Endothelial cell of umbilical vein (primary cell): ENCODE measurements around the gene PDE4B. TPM values are rescaled to one million over a fixed set of nuclear protein-coding genes. Genes with fewer than 3 reads are reported as not detected.

Source experiments
- BruUV-seq: library from RNA; stranded (reverse); fragments of 400-500 nt; replicated peaks from 2 replicates; lab custom pipeline; 2021; lab: Mats Ljungman, UMichigan
- CTCF ChIA-PET: fragments of 300-600, 350-600 bp; sonication (Branson Sonifier 250); formaldehyde crosslinking; loops from one replicate; lab custom pipeline; 2021; ENCODE audit warnings: antibody characterized with exemption, inconsistent platforms; lab: Charles Lee
- POLR2A ChIA-PET: fragments of 300-600, 350-600 bp; sonication (Branson Sonifier 250); formaldehyde crosslinking; loops from one replicate; lab custom pipeline; 2021; ENCODE audit warnings: antibody characterized with exemption, inconsistent platforms; lab: Charles Lee
- DNase-seq: peaks from one replicate; pipeline ENCODE4 v3.0.0-alpha.2; 2011; ENCODE audit warnings: low read depth, low spot score
- FAIRE-seq: peaks from 2 replicates; lab custom pipeline; 2011; peaks lifted over from hg19 to GRCh38; lab: Jason Lieb, UNC
- H2AFZ ChIP-seq: 2 replicates; pipeline ENCODE4 v1.6.0; 2012; ENCODE audit warnings: low read depth, low read length, control low read depth, inconsistent platforms
- H3K27ac ChIP-seq: 2 replicates; pipeline ENCODE4 v1.5.1; 2011; ENCODE audit warnings: low read depth, mild to moderate bottlenecking, control low read depth, low read length, moderate library complexity; ENCODE audit not compliant: insufficient read depth
- H3K27me3 ChIP-seq, 2 experiments: 2 replicates each; pipeline versions ENCODE4 v1.6.0 to v1.6.1; 2011; ENCODE audit warnings: low read length in 2 of 2, mixed read lengths in 1 of 2; ENCODE audit not compliant: control insufficient read depth in 2 of 2, insufficient read depth in 2 of 2
- H3K36me3 ChIP-seq, 2 experiments: 2 replicates in 1 of 2; 3 replicates in 1 of 2; pipeline ENCODE4 v1.5.1; 2011; ENCODE audit warnings: low read length in 2 of 2, mild to moderate bottlenecking in 1 of 2, moderate library complexity in 1 of 2; ENCODE audit not compliant: control insufficient read depth in 2 of 2, insufficient read depth in 2 of 2; ENCODE audit errors: extremely low read depth in 1 of 2
- H3K4me1 ChIP-seq: 3 replicates; pipeline ENCODE4 v1.5.1; 2011; ENCODE audit warnings: mild to moderate bottlenecking, low read length; ENCODE audit not compliant: control insufficient read depth, insufficient read depth; ENCODE audit errors: extremely low read depth
- H3K4me2 ChIP-seq: 2 replicates; pipeline ENCODE4 v1.6.1; 2011; ENCODE audit warnings: low read length, control low read depth, mixed read lengths; ENCODE audit not compliant: insufficient read depth
- H3K4me3 ChIP-seq, 3 experiments: fragments of 200-600 bp in 1 of 3; sonication (generic), shearing (Covaris generic) in 1 of 3; replicated peaks in 1 of 3; 2 replicates each; pipeline ENCODE4 v1.5.1; 2011 to 2016; ENCODE audit warnings: control low read depth in 3 of 3, low read length in 3 of 3, mild to moderate bottlenecking in 2 of 3, inconsistent platforms in 1 of 3, low read depth in 1 of 3, moderate library complexity in 1 of 3; ENCODE audit not compliant: insufficient read depth in 1 of 3
- H3K79me2 ChIP-seq: 2 replicates; pipeline ENCODE4 v1.6.0; 2012; ENCODE audit warnings: low read length, inconsistent platforms; ENCODE audit not compliant: control insufficient read depth, insufficient read depth
- H3K9ac ChIP-seq: replicated peaks from 2 replicates; pipeline ENCODE3; 2011; ENCODE audit warnings: low read length, control low read depth; ENCODE audit not compliant: insufficient read depth; ENCODE audit errors: extremely low read depth
- H3K9me1 ChIP-seq: replicated peaks from 3 replicates; pipeline ENCODE4 v1.6.0; 2011; ENCODE audit warnings: mild to moderate bottlenecking, low read length; ENCODE audit not compliant: control insufficient read depth, insufficient read depth; ENCODE audit errors: extremely low read depth
- H3K9me3 ChIP-seq: replicated peaks from 2 replicates; pipeline ENCODE4 v1.5.1; 2012; ENCODE audit warnings: low read length, inconsistent platforms; ENCODE audit not compliant: control insufficient read depth, insufficient read depth
- H4K20me1 ChIP-seq: replicated peaks from 2 replicates; pipeline ENCODE3; 2011; ENCODE audit warnings: mild to moderate bottlenecking, low read length; ENCODE audit not compliant: control insufficient read depth, insufficient read depth; ENCODE audit errors: extremely low read depth
- EZH2 ChIP-seq: IDR thresholded peaks from 2 replicates; pipeline ENCODE4 v1.6.1; 2012; ENCODE audit warnings: borderline replicate concordance, low read depth, mild to moderate bottlenecking, moderate library complexity, low read length, inconsistent platforms; ENCODE audit not compliant: severe bottlenecking
- FOS ChIP-seq: IDR thresholded peaks from 2 replicates; pipeline ENCODE4 v1.6.1; 2011; ENCODE audit warnings: mild to moderate bottlenecking, low read length, moderate library complexity, borderline replicate concordance; ENCODE audit not compliant: insufficient read depth
- GATA2 ChIP-seq: IDR thresholded peaks from 2 replicates; pipeline ENCODE4 v1.7.0; 2011; ENCODE audit warnings: low read depth, mild to moderate bottlenecking, moderate library complexity, mixed read lengths, low read length; ENCODE audit not compliant: insufficient read length, insufficient read depth
- JUN ChIP-seq: IDR thresholded peaks from 2 replicates; pipeline ENCODE4 v1.6.1; 2011; ENCODE audit warnings: borderline replicate concordance, low read depth; ENCODE audit not compliant: insufficient read length, insufficient read depth
- MYC ChIP-seq: IDR thresholded peaks from one replicate; pipeline ENCODE4 v1.6.1; 2011; ENCODE audit warnings: mild to moderate bottlenecking, low read depth, low read length
- POLR2A ChIP-seq: IDR thresholded peaks from 2 replicates; pipeline ENCODE4 v1.6.1; 2012; ENCODE audit warnings: low read depth, mild to moderate bottlenecking, control low read depth, low read length
- POLR2AphosphoS5 ChIP-seq: IDR thresholded peaks from 2 replicates; pipeline ENCODE4 v1.6.1; 2012; ENCODE audit warnings: low read depth, mild to moderate bottlenecking, control low read depth, low read length, moderate library complexity; ENCODE audit not compliant: insufficient read depth
- dilution Hi-C: fragments of 300-500 bp; cut with MboI; formaldehyde crosslinking; loops from one replicate; pipeline ENCODE4 v1.15.0; 2019; ENCODE audit warnings: low sequenced_read_pairs; ENCODE audit not compliant: extremely low pct_ligation_motif_present
- intact Hi-C: fragments of 100-400 bp; cut with micrococcal nuclease; formaldehyde crosslinking; loops from one replicate; pipeline ENCODE4 v1.10.0; 2022
- polyA plus RNA-seq, 4 experiments: library from polyadenylated mRNA; depleted of rRNA in 3 of 4; stranded (reverse) in 3 of 4; unstranded in 1 of 4; fragments of >200 nt; gene quantifications; 2 replicates each; pipeline versions ENCODE4 v1.2.1 to v1.2.3, GENCODE V29; 2011 to 2012; ENCODE audit warnings: missing spikeins in 1 of 4
- total RNA-seq: library from RNA; stranded (reverse); gene quantifications from 2 replicates; pipeline ENCODE4 v1.2.3, GENCODE V29; 2021
- TF ChIP-seq, protein P1 (sequence below): IDR thresholded peaks from 2 replicates; pipeline ENCODE4 v1.6.1; 2011; ENCODE audit not compliant: insufficient read depth, insufficient read length
- TF ChIP-seq, protein P2 (sequence below), 2 donors: IDR thresholded peaks; 1 replicate in 1 of 2; 2 replicates in 1 of 2; pipeline ENCODE4 v1.5.1; 2011; ENCODE audit warnings: low read length in 2 of 2, mild to moderate bottlenecking in 2 of 2, moderate library complexity in 2 of 2, control low read depth in 1 of 2, inconsistent platforms in 1 of 2, low read depth in 1 of 2; ENCODE audit not compliant: insufficient read depth in 1 of 2; ENCODE audit errors: extremely low read depth in 1 of 2

Gene PDE4B
- total and polyA plus RNA-seq, 2 donors (not counting 3 experiments of a cell fraction or from before 2014, with no cell fraction given) = 63.5 to 69.8 TPM

DNA sequence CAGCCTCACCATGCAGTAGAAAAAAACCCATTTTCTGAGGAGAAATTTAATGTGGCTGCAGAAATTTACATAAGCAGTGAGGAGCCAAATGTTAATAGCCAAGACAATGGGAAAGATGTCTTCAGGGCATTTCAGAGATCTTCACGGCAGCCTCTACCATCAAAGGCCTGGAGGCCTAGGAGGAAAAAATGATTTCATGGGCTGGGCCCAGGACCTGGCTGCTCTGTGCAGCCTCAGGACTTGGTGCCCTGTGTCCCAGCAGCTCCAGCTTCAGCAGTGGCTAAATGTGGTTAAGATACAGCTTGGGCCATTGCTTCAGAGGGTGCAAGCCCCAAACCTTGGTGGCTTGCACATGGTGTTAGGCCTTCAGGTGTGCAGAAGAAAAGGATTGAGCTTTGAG is 48.0 kb upstream of the PDE4B start:
- H3K9me1 ChIP-seq = no peaks in the 10 kb centered on the region
- DNase-seq (no peak), FAIRE-seq (no peak)
- no TSS peak for BruUV-seq
- dilution Hi-C loops (no loop called here), intact Hi-C loops (no loop called here)
- no peak overlapping the region for H3K9ac ChIP-seq
- H2AFZ ChIP-seq = no peak overlapping the region
- no peaks in the 10 kb centered on the region for H3K9me3 ChIP-seq
- ChIA-PET POLR2A (no interaction called here), CTCF (no interaction called here)
- no peaks in the 10 kb centered on the region for H4K20me1 ChIP-seq
- TF ChIP-seq MYC = no peak
- no peak for TF ChIP-seq POLR2A
- no peak for TF ChIP-seq POLR2AphosphoS5
- TF ChIP-seq GATA2 = no peak
- no peak for TF ChIP-seq JUN
- no peak for TF ChIP-seq FOS
- TF ChIP-seq, protein P1, sequence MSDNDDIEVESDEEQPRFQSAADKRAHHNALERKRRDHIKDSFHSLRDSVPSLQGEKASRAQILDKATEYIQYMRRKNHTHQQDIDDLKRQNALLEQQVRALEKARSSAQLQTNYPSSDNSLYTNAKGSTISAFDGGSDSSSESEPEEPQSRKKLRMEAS = no peak
- TF ChIP-seq, protein P2, sequence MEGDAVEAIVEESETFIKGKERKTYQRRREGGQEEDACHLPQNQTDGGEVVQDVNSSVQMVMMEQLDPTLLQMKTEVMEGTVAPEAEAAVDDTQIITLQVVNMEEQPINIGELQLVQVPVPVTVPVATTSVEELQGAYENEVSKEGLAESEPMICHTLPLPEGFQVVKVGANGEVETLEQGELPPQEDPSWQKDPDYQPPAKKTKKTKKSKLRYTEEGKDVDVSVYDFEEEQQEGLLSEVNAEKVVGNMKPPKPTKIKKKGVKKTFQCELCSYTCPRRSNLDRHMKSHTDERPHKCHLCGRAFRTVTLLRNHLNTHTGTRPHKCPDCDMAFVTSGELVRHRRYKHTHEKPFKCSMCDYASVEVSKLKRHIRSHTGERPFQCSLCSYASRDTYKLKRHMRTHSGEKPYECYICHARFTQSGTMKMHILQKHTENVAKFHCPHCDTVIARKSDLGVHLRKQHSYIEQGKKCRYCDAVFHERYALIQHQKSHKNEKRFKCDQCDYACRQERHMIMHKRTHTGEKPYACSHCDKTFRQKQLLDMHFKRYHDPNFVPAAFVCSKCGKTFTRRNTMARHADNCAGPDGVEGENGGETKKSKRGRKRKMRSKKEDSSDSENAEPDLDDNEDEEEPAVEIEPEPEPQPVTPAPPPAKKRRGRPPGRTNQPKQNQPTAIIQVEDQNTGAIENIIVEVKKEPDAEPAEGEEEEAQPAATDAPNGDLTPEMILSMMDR (IDR thresholded peaks at IDR 0.05; ENCODE audit: extremely low read depth in 1 of 2, insufficient read depth in 1 of 2, low read depth in 1 of 2, low read length in 2 of 2) = no peak
- TF ChIP-seq EZH2 = no peak
- no peaks in the 10 kb centered on the region for H3K79me2 ChIP-seq
- H3K4me2 ChIP-seq = no peak overlapping the region
- no peaks in the 10 kb centered on the region for H3K4me1 ChIP-seq
- H3K36me3 ChIP-seq = no peaks in the 10 kb centered on the region
- no peaks in the 10 kb centered on the region for H3K27me3 ChIP-seq
- no peak overlapping the region for H3K27ac ChIP-seq
- H3K4me3 ChIP-seq = no peak overlapping the region
